Mucosa of rectum (tissue), 2 donors: ENCODE data around the gene TSPYL6.

Experiments used
- H3K27ac ChIP-seq, 2 donors: one replicate each; pipeline ENCODE4 v1.7.0; 2013; ENCODE audit warnings: inconsistent platforms in 2 of 2, low read depth in 2 of 2, low read length in 2 of 2
- H3K27me3 ChIP-seq, 2 donors: one replicate each; pipeline ENCODE4 v1.7.0; 2013; ENCODE audit warnings: low read length in 2 of 2; ENCODE audit not compliant: control insufficient read depth in 2 of 2, insufficient read depth in 2 of 2
- H3K36me3 ChIP-seq, 2 donors: one replicate each; pipeline ENCODE4 v1.7.0; 2013; ENCODE audit warnings: low read length in 2 of 2; ENCODE audit not compliant: control insufficient read depth in 2 of 2, insufficient read depth in 2 of 2
- H3K4me1 ChIP-seq, 2 donors: one replicate each; pipeline ENCODE4 v1.7.0; 2013; ENCODE audit warnings: low read length in 2 of 2, mild to moderate bottlenecking in 1 of 2; ENCODE audit not compliant: control insufficient read depth in 2 of 2, insufficient read depth in 2 of 2
- H3K4me3 ChIP-seq, 2 donors: one replicate each; pipeline ENCODE4 v1.7.0; 2013; ENCODE audit warnings: low read length in 2 of 2
- H3K9ac ChIP-seq, 2 donors: one replicate each; pipeline ENCODE4 v1.7.0; 2013; ENCODE audit warnings: low read length in 2 of 2, low read depth in 1 of 2, mild to moderate bottlenecking in 1 of 2
- H3K9me3 ChIP-seq, 2 donors: one replicate each; pipeline ENCODE4 v1.7.0; 2013; ENCODE audit warnings: low read length in 2 of 2; ENCODE audit not compliant: control insufficient read depth in 2 of 2
- donor health status: healthy.
- donor health status: Normal muscosa, but diverticular disease.

The TSPYL6 gene

DNA sequence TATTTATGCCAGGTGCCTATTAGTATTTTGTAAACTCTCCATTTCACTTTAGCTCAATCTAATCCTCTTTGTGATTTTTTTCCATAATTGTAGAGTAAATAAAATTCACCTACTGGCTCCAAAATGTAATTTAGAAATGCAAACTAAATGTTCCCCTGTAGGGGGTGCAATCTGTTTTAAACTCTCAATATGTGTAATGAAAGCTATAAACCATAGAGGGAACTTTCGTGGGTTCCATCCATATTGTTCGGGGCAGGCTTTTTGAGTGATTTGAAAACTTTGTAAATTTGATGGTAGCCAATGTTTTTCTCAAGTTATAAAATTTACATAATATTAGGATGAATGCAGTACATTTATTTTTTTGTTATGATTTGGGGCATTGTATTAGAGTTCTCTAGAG lies 49.4 kb downstream of the TSPYL6 start:
- no peaks in the 10 kb centered on the region for H3K9me3 ChIP-seq
- H3K27me3 ChIP-seq: no peaks in the 10 kb centered on the region
- H3K36me3 ChIP-seq: no peaks in the 10 kb centered on the region
- no peaks in the 10 kb centered on the region for H3K4me1 ChIP-seq
- no peak overlapping the region for H3K9ac ChIP-seq
- H3K4me3 ChIP-seq: no peak overlapping the region
- H3K27ac ChIP-seq: no peak overlapping the region

GRCh38 chr2:54204476-54204875 lies 51.6 kb downstream of the TSPYL6 start:
- H3K9me3 ChIP-seq: no peaks in the 10 kb centered on the region
- no peak overlapping the region for H3K27ac ChIP-seq
- no peaks in the 10 kb centered on the region for H3K27me3 ChIP-seq
- no peaks in the 10 kb centered on the region for H3K36me3 ChIP-seq
- H3K4me3 ChIP-seq: no peak overlapping the region
- H3K9ac ChIP-seq: no peak overlapping the region
- no peaks in the 10 kb centered on the region for H3K4me1 ChIP-seq
